HG03354 (cell line): Measurements from ENCODE around the gene ESRRA.

Experiments used
- ATAC-seq: cut with Tn5 transposase; IDR thresholded peaks from one replicate; pipeline ENCODE4 v1.9.1; 2021; ENCODE audit warnings: mild to moderate bottlenecking; ENCODE audit not compliant: unreplicated experiment, poor library complexity, severe bottlenecking

ESRRA gene

GRCh38 chr11:64305075-64305690 lies at the start of gene ESRRA:
Gene ESRRA, plus strand, starts transcription at chr11:64305524. Its CDS starts 1,656 bp downstream, at chr11:64307180.
- peak; percentile 69 for ATAC-seq

GRCh38 chr11:64256300-64256699 lies 49.0 kb upstream of the ESRRA start:
- no peak for ATAC-seq

- no peak for ATAC-seq
Observed at GRCh38 chr11:64258356-64258755, 47.0 kb upstream of the ESRRA start.

DNA sequence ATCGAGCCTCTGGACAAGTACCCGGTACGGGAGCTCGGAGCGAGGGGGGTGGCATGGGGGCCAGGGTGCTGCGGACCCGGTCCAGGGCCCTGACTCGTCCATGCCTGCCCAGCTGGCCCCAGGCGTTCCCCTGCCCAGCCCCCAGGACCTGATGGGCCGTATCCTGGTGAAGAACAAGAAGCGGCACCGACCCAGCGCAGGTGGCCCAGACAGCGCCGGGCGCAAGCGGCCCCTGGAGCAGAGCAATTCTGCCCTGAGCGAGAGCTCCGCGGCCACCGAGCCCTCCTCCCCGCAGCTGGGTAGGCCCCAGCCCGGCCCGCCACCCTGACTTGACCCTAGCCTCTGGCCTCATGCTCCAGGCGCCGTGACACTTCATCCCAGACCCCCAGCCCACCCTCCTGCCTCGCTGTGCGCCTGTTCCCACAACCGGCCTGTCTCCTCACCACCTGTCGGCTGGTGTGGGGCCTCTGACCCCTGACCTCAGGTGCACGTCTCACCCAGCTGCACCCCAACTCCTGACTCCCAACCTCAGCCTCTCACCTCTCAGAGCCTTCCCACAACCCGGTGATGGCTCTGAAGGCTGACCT lies 46.3 kb upstream of the ESRRA start:
- ATAC-seq, result no peak

GRCh38 chr11:64259533-64260067 lies 45.7 kb upstream of the ESRRA start:
- ATAC-seq, result no peak

GRCh38 chr11:64260147-64260708 lies 45.1 kb upstream of the ESRRA start:
- ATAC-seq, result no peak

GRCh38 chr11:64261556-64262080 lies 43.7 kb upstream of the ESRRA start:
- ATAC-seq, result no peak

GRCh38 chr11:64262271-64263002 lies 42.9 kb upstream of the ESRRA start:
- ATAC-seq, result no peak

GRCh38 chr11:64263021-64263946 lies 42.0 kb upstream of the ESRRA start:
- no peak for ATAC-seq

DNA sequence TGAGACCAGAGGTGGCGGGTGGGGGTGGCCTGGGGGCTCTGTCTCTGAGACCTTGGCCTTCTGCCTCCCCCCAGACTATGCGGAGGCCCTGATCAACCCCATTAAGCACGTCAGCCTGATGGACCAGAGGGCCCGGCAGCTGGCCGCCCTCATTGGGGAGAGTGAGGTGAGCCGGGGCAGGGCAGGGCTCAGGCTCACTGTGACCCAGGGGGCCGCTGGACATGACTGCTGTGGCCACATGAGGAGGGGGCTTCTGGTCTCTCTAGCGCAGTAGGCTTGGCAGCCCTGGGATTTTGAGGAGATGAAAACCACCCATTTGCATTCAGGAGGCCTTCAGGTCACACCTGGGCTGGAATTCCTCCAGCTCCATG lies 41.4 kb upstream of the ESRRA start:
- no peak for ATAC-seq

DNA sequence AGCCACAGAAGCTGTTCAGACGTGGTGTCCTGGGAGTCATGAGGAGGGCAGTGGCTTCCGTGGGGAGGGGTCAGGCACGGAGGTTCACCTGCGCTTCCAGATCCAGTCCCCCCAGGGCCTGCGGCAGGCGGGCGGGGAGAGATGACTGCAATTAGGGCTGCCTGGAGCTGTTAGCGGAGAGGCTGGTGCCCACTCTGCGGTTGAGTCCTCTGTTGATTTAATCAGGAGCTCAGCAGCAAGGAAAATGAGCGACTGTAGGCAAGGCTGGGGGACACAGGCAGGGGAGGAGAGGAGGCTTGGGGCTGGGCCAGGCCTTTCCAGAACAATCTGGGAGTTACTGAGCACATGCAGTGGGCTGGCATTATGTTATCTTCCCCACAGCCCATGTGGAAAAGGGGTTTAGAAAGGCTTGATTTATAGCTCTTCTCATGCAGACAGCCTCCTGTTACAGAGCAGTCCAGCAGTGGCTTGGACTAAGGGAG lies 40.9 kb upstream of the ESRRA start:
- ATAC-seq, result no peak

- no peak for ATAC-seq
Observed at GRCh38 chr11:64265176-64266160, 39.9 kb upstream of the ESRRA start.

DNA sequence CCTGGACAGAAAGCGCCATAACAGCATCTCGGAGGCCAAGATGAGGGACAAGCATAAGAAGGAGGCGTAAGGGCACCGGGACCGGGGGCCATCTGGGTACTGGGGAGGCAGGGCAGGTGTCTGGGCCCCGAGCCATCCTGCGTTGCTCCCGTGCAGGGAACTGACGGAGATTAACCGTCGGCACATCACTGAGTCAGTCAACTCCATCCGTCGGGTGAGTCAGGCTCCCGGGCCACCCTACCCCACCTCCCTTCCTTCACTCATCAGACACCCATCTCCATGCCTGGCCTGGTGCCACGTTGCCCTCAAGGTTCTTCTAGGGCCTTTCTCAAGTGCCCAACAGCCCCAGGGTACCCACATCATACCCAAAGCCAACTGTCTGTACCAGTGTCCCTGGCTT lies 39.0 kb upstream of the ESRRA start:
- no peak for ATAC-seq

DNA sequence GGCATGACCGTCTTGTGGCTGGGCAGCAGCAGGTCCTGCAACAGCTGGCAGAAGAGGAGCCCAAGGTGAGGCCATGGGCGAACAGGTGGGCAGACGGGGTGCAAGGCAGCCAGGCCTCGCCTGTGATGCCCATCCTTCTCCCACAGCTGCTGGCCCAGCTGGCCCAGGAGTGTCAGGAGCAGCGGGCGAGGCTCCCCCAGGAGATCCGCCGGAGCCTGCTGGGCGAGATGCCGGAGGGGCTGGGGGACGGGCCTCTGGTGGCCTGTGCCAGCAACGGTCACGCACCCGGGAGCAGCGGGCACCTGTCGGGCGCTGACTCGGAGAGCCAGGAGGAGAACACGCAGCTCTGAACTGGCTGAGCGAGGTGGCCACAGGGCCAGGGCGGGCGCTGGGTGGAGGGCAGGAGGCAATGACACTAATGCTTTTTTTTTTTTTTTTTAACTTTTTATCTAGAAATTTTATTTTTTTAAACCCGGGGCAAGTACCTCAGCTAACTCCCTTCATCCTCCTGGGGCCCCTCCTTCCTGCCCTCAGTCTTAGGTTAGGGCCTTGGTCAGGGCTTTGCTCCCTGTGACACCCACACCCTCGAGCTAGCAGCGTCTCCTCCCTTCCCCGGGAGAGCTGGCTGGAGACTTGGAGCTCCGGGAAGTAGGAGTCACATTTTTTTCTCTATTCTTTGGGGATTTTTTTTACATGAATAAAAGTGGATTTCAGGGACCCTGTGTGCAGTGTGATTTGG lies 37.9 kb upstream of the ESRRA start:
- no peak for ATAC-seq

DNA sequence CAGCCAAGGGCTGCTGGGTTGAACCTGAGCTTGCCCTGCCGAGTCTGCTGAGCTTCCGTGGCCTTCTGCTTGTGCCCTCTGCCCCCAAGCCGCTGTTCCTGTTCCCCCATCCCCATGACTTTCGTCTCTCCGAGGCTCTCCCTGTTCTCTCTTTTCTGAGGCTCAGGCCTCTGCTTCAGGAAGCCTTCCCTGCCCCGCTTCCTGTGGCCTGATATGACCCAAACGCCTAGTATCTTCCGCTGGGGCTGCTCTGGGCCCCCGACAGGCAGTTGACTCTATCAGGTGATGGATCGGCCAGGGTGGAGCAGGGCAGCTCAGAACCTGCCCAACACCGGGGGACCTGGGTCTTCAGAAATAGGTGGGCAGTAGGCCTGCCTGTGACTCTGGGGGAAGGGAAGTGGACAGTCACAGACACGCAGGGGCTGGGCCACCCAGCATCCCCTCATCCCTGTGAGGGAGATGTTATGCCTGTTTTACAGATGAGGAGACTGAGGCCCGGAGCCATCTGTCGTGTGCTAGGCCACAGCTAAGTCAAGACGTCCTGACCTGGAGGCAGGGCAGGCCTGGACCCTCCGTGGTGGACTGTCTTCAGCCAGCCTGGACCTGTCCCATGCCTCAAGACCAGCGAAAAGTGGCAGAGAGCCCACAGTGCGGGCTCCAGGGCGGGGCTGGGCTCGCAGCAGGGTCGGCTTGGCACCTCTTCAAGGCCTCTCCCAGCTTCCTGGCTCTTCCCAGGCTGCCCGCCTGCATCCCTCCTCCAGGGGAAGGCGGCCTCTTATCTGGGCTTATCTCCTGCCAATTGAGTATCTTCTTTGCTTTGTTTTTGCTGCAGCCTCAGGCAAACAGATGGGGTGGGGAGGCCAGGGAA lies 37.1 kb upstream of the ESRRA start:
- ATAC-seq, result no peak

GRCh38 chr11:64268893-64269539 lies 36.3 kb upstream of the ESRRA start:
- peak; percentile 16 for ATAC-seq
